Nephron (organoid): ENCODE results near the gene RPTOR.

Experiments
- H3K27ac Mint-ChIP-seq, 3 experiments: 2 replicates each; pipeline ENCODE4 v1.8.0; 2020; ENCODE audit warnings: mixed read lengths in 3 of 3, mild to moderate bottlenecking in 2 of 3, moderate library complexity in 1 of 3
- H3K27me3 Mint-ChIP-seq: 2 replicates; pipeline ENCODE4 v1.8.0; 2021; ENCODE audit warnings: low read depth, mild to moderate bottlenecking, moderate library complexity, mixed read lengths
- H3K36me3 Mint-ChIP-seq: 2 replicates; pipeline ENCODE4 v1.8.0; 2020; ENCODE audit warnings: low read depth, mixed read lengths
- H3K4me1 Mint-ChIP-seq: 2 replicates; pipeline ENCODE4 v1.8.0; 2020; ENCODE audit warnings: mixed read lengths
- H3K4me3 Mint-ChIP-seq, 3 experiments: 2 replicates each; pipeline ENCODE4 v1.8.0; 2020; ENCODE audit warnings: mild to moderate bottlenecking in 3 of 3, mixed read lengths in 3 of 3, moderate library complexity in 2 of 3
- H3K9me3 Mint-ChIP-seq: 2 replicates; pipeline ENCODE4 v1.8.0; 2020; ENCODE audit warnings: mixed read lengths
- TF ChIP-seq, protein P1 (sequence below), 3 experiments: fragments of 200-600 bp; sonication (generic); IDR thresholded peaks; one replicate each; pipeline ENCODE4 v1.5.0; 2021; ENCODE audit warnings: antibody characterized with exemption in 3 of 3; ENCODE audit not compliant: unreplicated experiment in 3 of 3

RPTOR gene

DNA sequence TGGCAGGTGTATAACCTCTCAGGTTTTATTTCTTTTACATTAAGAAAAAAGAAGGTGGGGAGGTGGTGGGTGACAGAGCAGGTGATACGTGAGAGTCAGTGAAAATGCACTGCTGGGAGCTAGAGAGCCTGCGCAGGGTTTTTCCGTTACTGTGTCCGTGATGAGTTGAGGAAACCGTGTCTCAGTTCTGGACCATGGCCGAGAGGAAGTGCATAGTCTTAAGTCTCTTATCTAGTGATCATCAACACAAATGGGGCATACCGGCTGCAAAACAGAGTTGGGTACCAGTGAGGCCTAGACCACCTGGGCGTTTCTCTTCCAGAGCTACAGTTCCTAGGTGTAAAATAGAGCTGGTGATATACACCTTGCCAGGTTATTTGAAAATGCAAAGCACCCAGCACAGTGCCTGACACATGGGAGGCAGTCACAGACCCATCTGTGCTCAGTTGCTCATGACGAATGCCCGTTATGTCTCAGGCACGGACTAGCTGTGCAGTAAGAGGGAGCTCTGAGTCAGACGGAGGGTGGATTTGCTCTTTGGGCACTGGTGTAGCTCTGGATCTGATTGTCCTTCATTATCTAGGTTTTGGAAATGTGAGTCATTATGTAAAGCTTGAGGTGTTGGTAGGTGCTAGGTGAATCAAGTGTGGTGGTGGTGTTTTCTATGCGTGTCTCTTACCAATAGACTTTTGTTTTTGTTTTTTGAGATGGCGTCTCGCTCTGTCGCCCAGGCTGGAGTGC lies 60.9 kb downstream of the RPTOR start:
- Mint-ChIP-seq H3K9me3 (peaks cover 10% of the 10 kb centered on the region), H3K27me3 (no peaks in the 10 kb centered on the region), H3K27ac (no peak overlapping the region), H3K36me3 (peaks cover 28% of the 10 kb centered on the region), H3K4me1 (peaks cover 10% of the 10 kb centered on the region), H3K4me3 (no peak overlapping the region)
- TF ChIP-seq, protein P1, sequence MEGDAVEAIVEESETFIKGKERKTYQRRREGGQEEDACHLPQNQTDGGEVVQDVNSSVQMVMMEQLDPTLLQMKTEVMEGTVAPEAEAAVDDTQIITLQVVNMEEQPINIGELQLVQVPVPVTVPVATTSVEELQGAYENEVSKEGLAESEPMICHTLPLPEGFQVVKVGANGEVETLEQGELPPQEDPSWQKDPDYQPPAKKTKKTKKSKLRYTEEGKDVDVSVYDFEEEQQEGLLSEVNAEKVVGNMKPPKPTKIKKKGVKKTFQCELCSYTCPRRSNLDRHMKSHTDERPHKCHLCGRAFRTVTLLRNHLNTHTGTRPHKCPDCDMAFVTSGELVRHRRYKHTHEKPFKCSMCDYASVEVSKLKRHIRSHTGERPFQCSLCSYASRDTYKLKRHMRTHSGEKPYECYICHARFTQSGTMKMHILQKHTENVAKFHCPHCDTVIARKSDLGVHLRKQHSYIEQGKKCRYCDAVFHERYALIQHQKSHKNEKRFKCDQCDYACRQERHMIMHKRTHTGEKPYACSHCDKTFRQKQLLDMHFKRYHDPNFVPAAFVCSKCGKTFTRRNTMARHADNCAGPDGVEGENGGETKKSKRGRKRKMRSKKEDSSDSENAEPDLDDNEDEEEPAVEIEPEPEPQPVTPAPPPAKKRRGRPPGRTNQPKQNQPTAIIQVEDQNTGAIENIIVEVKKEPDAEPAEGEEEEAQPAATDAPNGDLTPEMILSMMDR (IDR thresholded peaks at IDR 0.05; ENCODE audit: unreplicated experiment in 3 of 3): no peak

DNA sequence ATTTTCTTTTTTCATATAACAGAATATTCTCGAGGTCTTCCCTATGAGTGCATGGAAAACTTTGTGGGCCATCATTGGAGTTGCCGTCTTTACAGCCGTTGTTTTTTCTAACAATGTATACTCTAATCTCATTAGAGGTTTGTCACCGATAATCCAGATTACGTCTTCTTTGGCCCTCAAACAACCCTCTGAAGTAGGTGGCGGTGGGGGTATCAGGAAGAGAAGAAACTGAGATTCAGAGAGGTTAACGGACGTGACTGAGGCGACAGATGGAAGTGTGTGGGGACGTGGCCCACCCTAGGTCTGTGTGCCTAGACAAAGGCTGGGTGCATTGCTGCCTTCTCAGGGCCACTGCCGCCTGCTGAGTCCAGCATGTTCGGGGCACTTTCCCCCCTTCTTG lies 63.7 kb downstream of the RPTOR start:
- Mint-ChIP-seq H3K27me3 (no peaks in the 10 kb centered on the region), H3K27ac (no peak overlapping the region), H3K9me3 (peaks cover 4% of the 10 kb centered on the region), H3K4me3 (no peak overlapping the region), H3K36me3 (peaks cover 13% of the 10 kb centered on the region), H3K4me1 (peaks cover 9% of the 10 kb centered on the region)
- TF ChIP-seq, protein P1 (IDR thresholded peaks at IDR 0.05; ENCODE audit: unreplicated experiment in 3 of 3): no peak

DNA sequence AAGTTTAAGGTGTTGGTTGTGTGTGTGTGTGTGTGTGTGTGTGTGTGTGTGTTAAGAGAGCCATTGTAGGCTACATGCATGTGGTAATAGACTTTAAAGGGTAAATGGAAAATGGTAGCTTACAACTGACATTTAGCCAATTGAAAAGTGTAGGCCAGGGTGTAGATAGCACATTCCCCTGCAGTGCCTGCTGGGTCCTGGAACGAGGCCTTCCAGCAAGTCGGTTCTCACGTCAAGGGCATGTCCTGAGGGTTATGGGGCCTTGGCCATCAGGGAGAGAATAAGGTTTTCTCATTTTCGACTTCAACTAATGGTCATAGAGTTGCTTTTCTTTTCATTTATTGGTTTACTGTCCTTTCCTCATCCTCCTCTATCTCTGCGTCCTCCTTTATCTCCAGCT lies 65.1 kb downstream of the RPTOR start:
- Mint-ChIP-seq H3K27me3 (no peaks in the 10 kb centered on the region), H3K4me1 (peaks cover 9% of the 10 kb centered on the region), H3K27ac (no peak overlapping the region), H3K4me3 (no peak overlapping the region), H3K9me3 (no peaks in the 10 kb centered on the region), H3K36me3 (no peaks in the 10 kb centered on the region)
- TF ChIP-seq, protein P1 (IDR thresholded peaks at IDR 0.05; ENCODE audit: unreplicated experiment in 3 of 3): no peak

DNA sequence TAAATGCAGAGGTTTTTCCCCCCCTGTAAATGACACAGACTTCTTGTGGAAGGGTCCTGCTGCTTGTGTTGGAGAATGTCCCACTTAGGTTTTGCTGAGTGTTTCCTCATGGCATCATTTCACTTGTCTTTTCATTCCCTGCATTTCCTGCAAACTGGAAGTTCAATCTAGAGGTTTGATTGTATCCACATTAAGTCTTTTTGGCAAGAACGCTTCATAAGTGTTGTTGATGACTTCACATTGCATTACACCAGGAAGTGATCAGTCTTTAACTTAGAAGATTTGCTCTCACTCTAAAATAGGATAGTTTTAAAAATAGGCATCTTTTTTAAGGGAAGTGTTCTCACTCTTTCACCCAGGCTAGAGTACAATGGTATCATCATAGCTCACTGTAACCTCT lies 67.2 kb downstream of the RPTOR start:
- no peak overlapping the region for H3K4me3 Mint-ChIP-seq

DNA sequence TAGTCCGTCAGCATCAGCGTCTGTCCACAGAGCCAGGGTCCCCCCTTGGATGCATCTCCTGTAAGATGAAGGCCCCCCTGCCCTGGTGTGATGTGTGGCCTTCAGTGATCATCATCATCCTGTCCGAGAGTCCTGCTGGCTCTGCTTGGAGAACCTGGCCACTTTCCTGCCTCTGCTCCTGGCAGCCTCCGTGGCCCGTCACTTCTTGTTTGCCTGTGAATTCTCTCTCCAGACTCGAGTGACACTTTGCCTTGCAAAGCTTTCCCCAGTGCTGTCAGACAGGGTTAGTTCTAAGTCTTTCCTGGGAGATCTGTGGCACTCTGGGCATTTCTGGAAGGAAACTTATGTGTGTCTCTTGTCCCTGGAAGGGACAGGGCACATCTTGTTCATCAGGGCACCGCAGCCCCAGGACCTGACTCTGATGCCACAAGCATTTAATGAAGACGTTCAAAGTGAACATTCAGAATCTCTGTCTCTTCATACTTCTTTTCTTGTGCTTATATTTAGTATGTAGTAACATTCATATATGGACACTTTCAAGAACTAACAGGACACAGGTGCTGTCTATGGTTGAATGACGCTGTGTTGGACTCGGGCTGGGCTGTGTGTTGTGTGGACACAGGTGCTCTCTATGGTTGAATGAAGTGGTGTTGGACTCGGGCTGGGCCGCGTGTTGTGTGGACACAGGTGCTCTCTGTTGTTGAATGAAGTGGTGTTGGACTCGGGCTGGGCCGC lies 68.5 kb downstream of the RPTOR start:
- no peaks in the 10 kb centered on the region for H3K36me3 Mint-ChIP-seq
- H3K27me3 Mint-ChIP-seq: no peaks in the 10 kb centered on the region
- TF ChIP-seq, protein P1 (IDR thresholded peaks at IDR 0.05; ENCODE audit: unreplicated experiment in 3 of 3): no peak

More for the DNA sequence above, 67.2 kb downstream of the RPTOR start:
- peaks cover 15% of the 10 kb centered on the region for H3K4me1 Mint-ChIP-seq
- no peak overlapping the region for H3K27ac Mint-ChIP-seq
- H3K36me3 Mint-ChIP-seq: no peaks in the 10 kb centered on the region
- H3K9me3 Mint-ChIP-seq: no peaks in the 10 kb centered on the region
- H3K27me3 Mint-ChIP-seq: no peaks in the 10 kb centered on the region
- TF ChIP-seq, protein P1 (IDR thresholded peaks at IDR 0.05; ENCODE audit: unreplicated experiment in 3 of 3): no peak

More for the DNA sequence above, 68.5 kb downstream of the RPTOR start:
- H3K4me1 Mint-ChIP-seq: peaks cover 15% of the 10 kb centered on the region
- H3K4me3 Mint-ChIP-seq: no peak overlapping the region
- H3K9me3 Mint-ChIP-seq: no peaks in the 10 kb centered on the region
- H3K27ac Mint-ChIP-seq: no peak overlapping the region
